GM21717 (cell line): ENCODE results near the gene RGS16.

ENCODE experiments used
- ATAC-seq: cut with Tn5 transposase; IDR thresholded peaks from one replicate; pipeline ENCODE4 v1.9.1; 2021; ENCODE audit warnings: mild to moderate bottlenecking, moderate library complexity; ENCODE audit not compliant: unreplicated experiment

The RGS16 gene

GRCh38 chr1:182587093-182587492, 17.1 kb downstream of the RGS16 start:
- no peak for ATAC-seq

- no peak for ATAC-seq
Observed at GRCh38 chr1:182586380-182586779, 17.8 kb downstream of the RGS16 start.

GRCh38 chr1:182584746-182585145, 19.4 kb downstream of the RGS16 start:
- no peak for ATAC-seq

GRCh38 chr1:182580736-182581135, 23.5 kb downstream of the RGS16 start:
- no peak for ATAC-seq

- ATAC-seq: no peak
Observed at GRCh38 chr1:182575540-182576149, 28.5 kb downstream of the RGS16 start.

- no peak for ATAC-seq
Observed at GRCh38 chr1:182574156-182574555, 30.0 kb downstream of the RGS16 start.

- no peak for ATAC-seq
Observed at GRCh38 chr1:182570611-182570970, 33.6 kb downstream of the RGS16 start.

- ATAC-seq: no peak
Observed at GRCh38 chr1:182569939-182570610, 34.1 kb downstream of the RGS16 start.

- no peak for ATAC-seq
Observed at GRCh38 chr1:182568647-182569284, 35.4 kb downstream of the RGS16 start.

GRCh38 chr1:182567629-182568028, 36.6 kb downstream of the RGS16 start:
- ATAC-seq: no peak

GRCh38 chr1:182565537-182565936, 38.7 kb downstream of the RGS16 start:
- no peak for ATAC-seq

- no peak for ATAC-seq
Observed at GRCh38 chr1:182564406-182565004, 39.7 kb downstream of the RGS16 start.

GRCh38 chr1:182563095-182563494, 41.1 kb downstream of the RGS16 start:
- ATAC-seq: no peak

- no peak for ATAC-seq
Observed at GRCh38 chr1:182561456-182561855, 42.7 kb downstream of the RGS16 start.

GRCh38 chr1:182560392-182560984, 43.7 kb downstream of the RGS16 start:
- no peak for ATAC-seq

- no peak for ATAC-seq
Observed at GRCh38 chr1:182556279-182556678, 47.9 kb downstream of the RGS16 start.

- ATAC-seq: no peak
Observed at GRCh38 chr1:182555493-182555892, 48.7 kb downstream of the RGS16 start.

GRCh38 chr1:182552527-182552926, 51.7 kb downstream of the RGS16 start:
- no peak for ATAC-seq

- no peak for ATAC-seq
Observed at GRCh38 chr1:182549811-182550210, 54.4 kb downstream of the RGS16 start.

- ATAC-seq: no peak
Observed at GRCh38 chr1:182549346-182549745, 54.8 kb downstream of the RGS16 start.
